GM19328 (cell line): ENCODE results near the gene EXPH5.
"Not testable (repeated sequence)": the region's sequence is repeated elsewhere in the genome, so short reads cannot be mapped to it uniquely, and the experiment has no call there.

ENCODE experiments used
- ATAC-seq: cut with Tn5 transposase; IDR thresholded peaks from one replicate; pipeline ENCODE4 v1.9.1; 2021; ENCODE audit warnings: mild to moderate bottlenecking, moderate library complexity; ENCODE audit not compliant: unreplicated experiment

The EXPH5 gene

GRCh38 chr11:108593214-108593922, at the start of gene EXPH5:
Gene EXPH5 (minus strand): TSS chr11:108593768. CDS start chr11:108593536, 232 bp downstream.
- peak; percentile 94 for ATAC-seq

GRCh38 chr11:108641752-108642151, 48.2 kb upstream of the EXPH5 start:
- ATAC-seq = not testable (repeated sequence)

GRCh38 chr11:108639146-108639545, 45.6 kb upstream of the EXPH5 start:
- ATAC-seq = no peak

- ATAC-seq = no peak
Measured at GRCh38 chr11:108636222-108636621, 42.7 kb upstream of the EXPH5 start.

GRCh38 chr11:108635106-108635505, 41.5 kb upstream of the EXPH5 start:
- ATAC-seq = no peak

GRCh38 chr11:108632041-108632704, 38.6 kb upstream of the EXPH5 start:
- ATAC-seq = no peak

- ATAC-seq = no peak
Measured at GRCh38 chr11:108629274-108629673, 35.7 kb upstream of the EXPH5 start.

- ATAC-seq = no peak
Measured at GRCh38 chr11:108628812-108629211, 35.2 kb upstream of the EXPH5 start.

- no peak for ATAC-seq
Measured at GRCh38 chr11:108628326-108628725, 34.8 kb upstream of the EXPH5 start.

- ATAC-seq = no peak
Measured at GRCh38 chr11:108624196-108624925, 30.8 kb upstream of the EXPH5 start.

GRCh38 chr11:108622341-108622740, 28.8 kb upstream of the EXPH5 start:
- ATAC-seq = no peak

GRCh38 chr11:108620958-108621772, 27.6 kb upstream of the EXPH5 start:
- ATAC-seq = peak; percentile 85

GRCh38 chr11:108618529-108618928, 25.0 kb upstream of the EXPH5 start:
- no peak for ATAC-seq

- ATAC-seq = no peak
Measured at GRCh38 chr11:108617055-108617454, 23.5 kb upstream of the EXPH5 start.

GRCh38 chr11:108616549-108616948, 23.0 kb upstream of the EXPH5 start:
- no peak for ATAC-seq

GRCh38 chr11:108614086-108614485, 20.5 kb upstream of the EXPH5 start:
- ATAC-seq = no peak

GRCh38 chr11:108609682-108610081, 16.1 kb upstream of the EXPH5 start:
- ATAC-seq = no peak

GRCh38 chr11:108608548-108608947, 15.0 kb upstream of the EXPH5 start:
- ATAC-seq = no peak

- ATAC-seq = no peak
Measured at GRCh38 chr11:108606495-108607160, 13.1 kb upstream of the EXPH5 start.

GRCh38 chr11:108606070-108606469, 12.5 kb upstream of the EXPH5 start:
- ATAC-seq = no peak
